HepG2 (cell line): ENCODE data around the gene ROS1. TPM values are rescaled to one million over a fixed set of nuclear protein-coding genes. Genes with fewer than 3 reads are reported as not detected.
A peak's percentile ranks its signal among the peaks of the same experiment; 100 is the strongest.

Source experiments
- ATAC-seq: fragments of 200-7000 bp; cut with Tn5 transposase; 3 replicates; pipeline ENCODE4 v1.9.1; 2020; ENCODE audit warnings: mild to moderate bottlenecking, moderate library complexity
- BruUV-seq: library from RNA; stranded (reverse); fragments of 400-500 nt; replicated peaks from 2 replicates; lab custom pipeline; 2021; lab: Mats Ljungman, UMichigan
- CTCF ChIA-PET: fragments of 300-600 bp; formaldehyde crosslinking; extraction: SDS; loops from one replicate; lab custom pipeline; 2021; ENCODE audit warnings: low total read pairs, inconsistent platforms, low intra/inter-chr PET ratio; lab: Yijun Ruan, JAX
- POLR2A ChIA-PET: fragments of 350-600 bp; sonication (Branson Sonifier 250); formaldehyde crosslinking; loops from one replicate; lab custom pipeline; 2020; ENCODE audit warnings: antibody characterized with exemption, inconsistent platforms; lab: Yijun Ruan, JAX
- DNase-seq: peaks from one replicate; pipeline ENCODE4 v3.0.0-alpha.2; 2015; ENCODE audit warnings: low spot score
- FAIRE-seq: peaks from 3 replicates; lab custom pipeline; 2011; peaks lifted over from hg19 to GRCh38; lab: Jason Lieb, UNC
- H2AFZ ChIP-seq: one replicate; pipeline ENCODE4 v1.6.1; 2011; ENCODE audit warnings: low read length, inconsistent platforms
- H3K27ac ChIP-seq: fragments of 300-600 bp; 3 replicates; pipeline ENCODE4 v1.8.0; 2011; ENCODE audit warnings: mixed run types, mild to moderate bottlenecking, mixed read lengths, low read length, inconsistent platforms; ENCODE audit not compliant: insufficient read depth; ENCODE audit errors: extremely low read length
- H3K27me3 ChIP-seq, 2 experiments: fragments of 200-600 bp in 1 of 2; 2 replicates in 1 of 2; 3 replicates in 1 of 2; pipeline versions ENCODE4 v1.6.0 to v1.8.0; 2011; ENCODE audit warnings: low read length in 2 of 2, mild to moderate bottlenecking in 2 of 2, moderate library complexity in 2 of 2, inconsistent platforms in 1 of 2; ENCODE audit not compliant: insufficient read depth in 2 of 2, control insufficient read depth in 1 of 2
- H3K36me3 ChIP-seq, 2 experiments: fragments of 200-600 bp in 1 of 2; replicated peaks in 1 of 2; 2 replicates in 1 of 2; 3 replicates in 1 of 2; pipeline versions ENCODE4 v1.5.1 to v1.8.0; 2011; ENCODE audit warnings: low read length in 2 of 2, inconsistent platforms in 1 of 2; ENCODE audit not compliant: insufficient read depth in 2 of 2, control insufficient read depth in 1 of 2
- H3K4me1 ChIP-seq: 2 replicates; pipeline ENCODE4 v1.5.1; 2012; ENCODE audit warnings: low read length, inconsistent platforms; ENCODE audit not compliant: insufficient read depth
- H3K4me2 ChIP-seq: 2 replicates; pipeline ENCODE4 v1.6.0; 2011; ENCODE audit warnings: low read depth, low read length, inconsistent platforms
- H3K4me3 ChIP-seq, 3 experiments: fragments of 200-600 bp in 1 of 3; sonication (generic), shearing (Covaris generic) in 1 of 3; replicated peaks in 1 of 3; 2 replicates each; pipeline ENCODE4 v1.5.1; 2011 to 2016; ENCODE audit warnings: low read length in 3 of 3, inconsistent platforms in 2 of 3, low read depth in 2 of 3, mild to moderate bottlenecking in 2 of 3, control low read depth in 1 of 3, mixed read lengths in 1 of 3; ENCODE audit not compliant: insufficient read depth in 1 of 3
- H3K79me2 ChIP-seq: one replicate; pipeline ENCODE4 v1.6.1; 2011; ENCODE audit warnings: low read length, inconsistent platforms; ENCODE audit not compliant: insufficient read depth
- H3K9ac ChIP-seq: 2 replicates; pipeline ENCODE4 v1.6.0; 2011; ENCODE audit warnings: mild to moderate bottlenecking, low read depth, low read length, inconsistent platforms; ENCODE audit not compliant: insufficient read depth
- H3K9me3 ChIP-seq: 2 replicates; pipeline ENCODE4 v1.5.1; 2012; ENCODE audit warnings: mild to moderate bottlenecking, low read length
- H4K20me1 ChIP-seq: 2 replicates; pipeline ENCODE4 v1.6.0; 2011; ENCODE audit warnings: inconsistent platforms, mild to moderate bottlenecking, low read length, moderate library complexity; ENCODE audit not compliant: insufficient read depth
- MAFF ChIP-seq: IDR thresholded peaks from 2 replicates; pipeline ENCODE4 v1.6.1; 2011; ENCODE audit warnings: low read depth, low read length, improper control_type of control experiment
- MAFK ChIP-seq, 2 experiments: IDR thresholded peaks in 1 of 2; conservative IDR thresholded peaks in 1 of 2; 2 replicates each; pipeline ENCODE4 v1.6.1; 2011; ENCODE audit warnings: improper control_type of control experiment in 2 of 2, low read length in 2 of 2
- PTBP1 ChIP-seq: fragments of 200-400 bp; formaldehyde crosslinking; IDR thresholded peaks from 2 replicates; pipeline ENCODE4 v1.6.1; 2018; ENCODE audit warnings: low read length, low read depth; ENCODE audit not compliant: poor library complexity, severe bottlenecking
- WGBS: methylation state at CpG from one replicate; pipeline ENCODE4 v1.1.6; 2017; ENCODE audit warnings: low lambda C conversion rate; 5-methylcytosine and 5-hydroxymethylcytosine counted together
- in situ Hi-C: cut with HindIII; loops from 2 replicates; pipeline ENCODE4 v1.10.0; 2017; ENCODE audit warnings: low pct_unique_long_range_greater_than_20kb; ENCODE audit not compliant: extremely low pct_ligation_motif_present
- intact Hi-C: fragments of 100-400 bp; cut with micrococcal nuclease; formaldehyde crosslinking; loops from one replicate; pipeline ENCODE4 v1.10.0; 2022; ENCODE audit not compliant: unreplicated experiment
- polyA plus RNA-seq, 8 experiments: library from polyadenylated mRNA; depleted of rRNA in 3 of 8; stranded (reverse) in 7 of 8; unstranded in 1 of 8; fragments of >200 nt; fragmentation: Illumina TruSeq in 4 of 8; extraction: Trizol in 4 of 8; gene quantifications; 2 replicates each; pipeline versions ENCODE4 v1.2.1 to v1.2.3, GENCODE V29; 2011 to 2016; ENCODE audit warnings: low read depth in 4 of 8, missing spikeins in 1 of 8, mixed read lengths in 1 of 8; ENCODE audit not compliant: insufficient read depth in 1 of 8
- total RNA-seq, 5 experiments: library from RNA; depleted of rRNA; stranded (reverse); fragments of >200 nt; fragmentation: Illumina TruSeq; extraction: Trizol; gene quantifications; 2 replicates each; pipeline ENCODE4 v1.2.3, GENCODE V29; 2016; ENCODE audit warnings: low read depth in 1 of 5
- TF ChIP-seq, protein P1 (sequence below): conservative IDR thresholded peaks from 2 replicates; pipeline ENCODE4 v1.6.1; 2018; ENCODE audit warnings: missing genetic modification reagents

ROS1 gene
- total and polyA plus RNA-seq, 2 of the 13 experiments (the other 11 are each of a cell fraction or from before 2014, with no cell fraction given): not detected

DNA sequence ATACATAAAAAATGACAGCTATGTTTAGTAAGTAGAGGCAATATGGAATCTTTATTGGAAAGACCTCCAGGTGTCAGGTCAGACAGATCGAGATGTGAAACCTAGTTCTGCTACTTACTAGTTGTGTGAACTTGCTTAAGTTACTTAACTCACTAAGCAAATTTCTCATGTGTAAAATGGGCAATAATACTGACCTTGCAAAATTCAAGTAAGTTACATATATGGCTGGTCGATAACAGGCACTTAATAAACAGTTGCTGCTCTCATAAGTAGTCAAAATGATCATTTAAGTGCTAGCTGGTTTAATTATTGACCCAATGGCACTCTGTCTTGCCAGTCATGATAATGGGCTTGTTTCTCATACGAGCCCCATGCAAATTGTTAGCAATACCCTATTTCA lies 114.4 kb downstream of the ROS1 start:
- no peaks in the 10 kb centered on the region for H3K79me2 ChIP-seq
- no peak for ATAC-seq
- DNase-seq: no peak
- H3K9ac ChIP-seq: no peak overlapping the region
- no peaks in the 10 kb centered on the region for H3K9me3 ChIP-seq
- in situ Hi-C loops (loop anchor here (10.0 kb wide), 1 partner anchor 337 kb away; no protein-coding TSS in a partner anchor), intact Hi-C loops (loop anchor here (10.0 kb wide), 1 partner anchor 427 kb away; no protein-coding TSS in a partner anchor)
- H4K20me1 ChIP-seq: no peaks in the 10 kb centered on the region
- no peak overlapping the region for H3K4me2 ChIP-seq
- no peak overlapping the region for H3K27ac ChIP-seq
- ChIA-PET CTCF (no interaction called here), POLR2A (no interaction called here)
- TF ChIP-seq MAFF (peak; percentile 86), MAFK (conservative IDR thresholded peaks at IDR 0.05 in 1 of 2, IDR thresholded peaks at IDR 0.05 in 1 of 2; ENCODE audit: low read length in 2 of 2) (peak; percentile 76 to 85; a peak in 3 of 4 replicates)
- TF ChIP-seq, protein P1, sequence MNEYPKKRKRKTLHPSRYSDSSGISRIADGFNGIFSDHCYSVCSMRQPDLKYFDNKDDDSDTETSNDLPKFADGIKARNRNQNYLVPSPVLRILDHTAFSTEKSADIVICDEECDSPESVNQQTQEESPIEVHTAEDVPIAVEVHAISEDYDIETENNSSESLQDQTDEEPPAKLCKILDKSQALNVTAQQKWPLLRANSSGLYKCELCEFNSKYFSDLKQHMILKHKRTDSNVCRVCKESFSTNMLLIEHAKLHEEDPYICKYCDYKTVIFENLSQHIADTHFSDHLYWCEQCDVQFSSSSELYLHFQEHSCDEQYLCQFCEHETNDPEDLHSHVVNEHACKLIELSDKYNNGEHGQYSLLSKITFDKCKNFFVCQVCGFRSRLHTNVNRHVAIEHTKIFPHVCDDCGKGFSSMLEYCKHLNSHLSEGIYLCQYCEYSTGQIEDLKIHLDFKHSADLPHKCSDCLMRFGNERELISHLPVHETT (CRISPR knock-in tag): no peak
- FAIRE-seq: no peak
- H3K4me3 ChIP-seq: no peak overlapping the region
- 0% methylated on average over 3 of the region's 3 CpGs for WGBS
- peaks cover 0 to 1% of the 10 kb centered on the region in 2 experiments; a peak in 2 of 5 replicates for H3K27me3 ChIP-seq
- no peak overlapping the region for H2AFZ ChIP-seq
- no TSS peak for BruUV-seq
- H3K4me1 ChIP-seq: no peaks in the 10 kb centered on the region
- H3K36me3 ChIP-seq: no peaks in the 10 kb centered on the region

DNA sequence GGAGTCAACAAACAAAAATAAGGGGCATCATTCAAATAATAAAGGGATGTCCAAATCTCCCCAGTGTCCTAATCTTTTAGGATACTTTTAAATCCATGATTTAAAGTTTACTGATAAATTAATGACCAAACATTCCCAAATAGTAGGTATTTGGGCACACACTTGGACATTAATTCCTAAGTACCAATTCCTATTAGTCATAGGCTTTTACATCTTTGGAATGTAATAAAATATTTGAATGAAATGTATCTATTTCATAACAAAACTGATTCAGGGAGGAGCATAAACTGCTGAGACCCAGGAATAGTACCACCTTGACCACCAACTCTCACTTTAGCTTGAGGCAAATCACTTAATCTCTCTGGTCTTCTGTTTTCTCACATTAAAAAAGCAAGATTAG lies 116.1 kb downstream of the ROS1 start:
- Histone ChIP-seq H3K36me3 (no peaks in the 10 kb centered on the region), H3K4me2 (no peak overlapping the region), H3K9ac (no peak overlapping the region), H4K20me1 (no peaks in the 10 kb centered on the region), H3K27ac (no peak overlapping the region), H3K4me1 (no peaks in the 10 kb centered on the region), H3K27me3 (peaks cover 0 to 1% of the 10 kb centered on the region in 2 experiments; a peak in 2 of 5 replicates), H3K9me3 (no peaks in the 10 kb centered on the region), H2AFZ (no peak overlapping the region), H3K79me2 (no peaks in the 10 kb centered on the region), H3K4me3 (no peak overlapping the region)
- CTCF ChIA-PET: no interaction called here
- in situ Hi-C loops (loop anchor here (10.0 kb wide), 1 partner anchor 335 kb away; no protein-coding TSS in a partner anchor), intact Hi-C loops (loop anchor here (10.0 kb wide), 1 partner anchor 425 kb away; no protein-coding TSS in a partner anchor)
- FAIRE-seq: no peak
- DNase-seq: no peak
- no TSS peak for BruUV-seq
- ATAC-seq: no peak
- POLR2A ChIA-PET: no interaction called here
- TF ChIP-seq PTBP1: no peak
